GM12878 (cell line): ENCODE measurements around the gene ANKRD11. TPM values are rescaled to one million over a fixed set of nuclear protein-coding genes. Genes with fewer than 3 reads are reported as not detected.

Experiments used
- ATAC-seq: fragments of 200-7000 bp; cut with Tn5 transposase; 3 replicates; pipeline ENCODE4 v1.9.1; 2020; ENCODE audit warnings: mild to moderate bottlenecking, moderate library complexity
- BruUV-seq: library from RNA; stranded (reverse); fragments of 400-500 nt; replicated peaks from 2 replicates; lab custom pipeline; 2021; lab: Mats Ljungman, UMichigan
- CTCF ChIA-PET: fragments of 300-600 bp; sonication (Branson Sonifier 250); formaldehyde crosslinking; extraction: SDS; loops from one replicate; lab custom pipeline; 2021; ENCODE audit warnings: inconsistent platforms; lab: Yijun Ruan, JAX
- POLR2A ChIA-PET: fragments of 350-600 bp; formaldehyde crosslinking; extraction: SDS; loops from one replicate; lab custom pipeline; 2021; ENCODE audit warnings: inconsistent platforms; lab: Charles Lee
- RAD21 ChIA-PET: fragments of 300-600 bp; sonication (Branson Sonifier 250); formaldehyde crosslinking; loops from one replicate; lab custom pipeline; 2023; ENCODE audit warnings: antibody characterized with exemption; ENCODE audit not compliant: unreplicated experiment; lab: Charles Lee
- SMC1A ChIA-PET: fragments of 300-600 bp; sonication (Branson Sonifier 250); formaldehyde crosslinking; loops from one replicate; lab custom pipeline; 2023; ENCODE audit not compliant: unreplicated experiment, uncharacterized antibody; lab: Charles Lee
- DNase-seq: peaks from one replicate; pipeline ENCODE4 v3.0.0-alpha.2; 2011; ENCODE audit warnings: low read depth, low spot score
- FAIRE-seq: peaks from 3 replicates; lab custom pipeline; 2011; peaks lifted over from hg19 to GRCh38; lab: Jason Lieb, UNC
- H2AFZ ChIP-seq: 2 replicates; pipeline ENCODE4 v1.6.0; 2011; ENCODE audit warnings: low read depth, low read length, control low read depth; ENCODE audit not compliant: control insufficient read depth
- H3K27ac ChIP-seq: 2 replicates; pipeline ENCODE4 v1.5.1; 2011; ENCODE audit warnings: control low read depth; ENCODE audit not compliant: control insufficient read depth, insufficient read depth
- H3K27me3 ChIP-seq, 2 experiments: replicated peaks in 1 of 2; 2 replicates each; pipeline versions ENCODE4 v1.6.0 to v1.6.1; 2011; ENCODE audit warnings: low read length in 1 of 2; ENCODE audit not compliant: control insufficient read depth in 2 of 2, insufficient read depth in 2 of 2
- H3K36me3 ChIP-seq, 2 experiments: 2 replicates each; pipeline ENCODE4 v1.5.1; 2011; ENCODE audit warnings: low read length in 1 of 2; ENCODE audit not compliant: control insufficient read depth in 2 of 2, insufficient read depth in 2 of 2
- H3K4me1 ChIP-seq: 2 replicates; pipeline ENCODE4 v1.6.1; 2011; ENCODE audit warnings: mild to moderate bottlenecking, low read length, moderate library complexity, mixed read lengths; ENCODE audit not compliant: control insufficient read depth, insufficient read depth
- H3K4me2 ChIP-seq: 2 replicates; pipeline ENCODE4 v1.6.0; 2011; ENCODE audit warnings: control low read depth; ENCODE audit not compliant: control insufficient read depth, insufficient read depth
- H3K4me3 ChIP-seq: fragments of 200-600 bp; sonication (generic); 2 replicates; pipeline ENCODE4 v1.5.1; 2016
- H3K79me2 ChIP-seq: 2 replicates; pipeline ENCODE4 v1.6.0; 2011; ENCODE audit warnings: low read length; ENCODE audit not compliant: control insufficient read depth, insufficient read depth
- H3K9ac ChIP-seq: 2 replicates; pipeline ENCODE4 v1.8.0; 2011; ENCODE audit warnings: low read length, control low read depth, mixed read lengths; ENCODE audit not compliant: control insufficient read depth, insufficient read depth
- H3K9me3 ChIP-seq: replicated peaks from 3 replicates; pipeline ENCODE4 v1.5.1; 2011; ENCODE audit warnings: mild to moderate bottlenecking, low read length; ENCODE audit not compliant: control insufficient read depth, insufficient read depth
- H4K20me1 ChIP-seq: 2 replicates; pipeline ENCODE4 v1.6.0; 2011; ENCODE audit not compliant: control insufficient read depth, insufficient read depth
- BMI1 ChIP-seq: fragments of 450-650 bp; IDR thresholded peaks from 2 replicates; pipeline ENCODE4 v1.6.1; 2016; ENCODE audit warnings: mild to moderate bottlenecking, moderate library complexity, borderline replicate concordance
- CBX5 ChIP-seq: sonication (generic); IDR thresholded peaks from 2 replicates; pipeline ENCODE4 v1.6.1; 2016; ENCODE audit warnings: low read depth, moderate library complexity, mild to moderate bottlenecking, inconsistent platforms
- CUX1 ChIP-seq: IDR thresholded peaks from 2 replicates; pipeline ENCODE4 v1.6.1; 2012; ENCODE audit warnings: improper control_type of control experiment, low read depth, low read length; ENCODE audit not compliant: insufficient replicate concordance
- HCFC1 ChIP-seq: fragments of 150-350 bp; IDR thresholded peaks from 2 replicates; pipeline ENCODE4 v1.6.1; 2014; ENCODE audit warnings: low read length
- IKZF2 ChIP-seq, 2 experiments: fragments of 450-650 bp; IDR thresholded peaks; 2 replicates each; pipeline ENCODE4 v1.6.1; 2017; ENCODE audit warnings: mild to moderate bottlenecking in 2 of 2, moderate library complexity in 2 of 2
- NFYA ChIP-seq: IDR thresholded peaks from 2 replicates; pipeline ENCODE4 v1.6.1; 2011; ENCODE audit warnings: low read depth, mild to moderate bottlenecking, low read length, improper control_type of control experiment, borderline replicate concordance
- RBBP5 ChIP-seq: fragments of 200-600 bp; sonication (generic); conservative IDR thresholded peaks from 2 replicates; pipeline ENCODE4 v1.6.1; 2016
- ZNF217 ChIP-seq: fragments of 450-650 bp; IDR thresholded peaks from 2 replicates; pipeline ENCODE4 v1.6.1; 2017; ENCODE audit warnings: antibody characterized with exemption, mild to moderate bottlenecking
- ZNF274 ChIP-seq: IDR thresholded peaks from one replicate; pipeline ENCODE4 v1.8.0; 2011; ENCODE audit not compliant: insufficient read length, insufficient read depth
- WGBS: methylation state at CpG from one replicate; pipeline ENCODE4 v1.1.6; 2016; ENCODE audit warnings: low lambda C conversion rate; ENCODE audit not compliant: insufficient replicate concordance, insufficient coverage; ENCODE audit errors: missing lambda C conversion rate; 5-methylcytosine and 5-hydroxymethylcytosine counted together
- in situ Hi-C: fragments of 300-500 bp; cut with MboI; formaldehyde crosslinking; loops from 9 replicates; pipeline ENCODE4 v1.14.3; 2018; ENCODE audit warnings: mixed read lengths
- intact Hi-C: fragments of 100-400 bp; cut with micrococcal nuclease; formaldehyde crosslinking; loops from one replicate; pipeline ENCODE4 v1.14.2; 2022; ENCODE audit not compliant: unreplicated experiment
- polyA plus RNA-seq, 11 experiments: library from polyadenylated mRNA; depleted of rRNA in 4 of 11; unstranded in 6 of 11; stranded (reverse) in 5 of 11; fragments of >200 nt; fragmentation: Nextera tagmentation in 4 of 11; fragmentation: Illumina TruSeq in 1 of 11; extraction: Ambion mirVana in 4 of 11; extraction: Trizol in 1 of 11; gene quantifications; 1 replicate in 1 of 11; 2 replicates in 10 of 11; pipeline versions ENCODE4 v1.2.1 to v1.2.3, GENCODE V29; 2011 to 2016; ENCODE audit warnings: inconsistent platforms in 2 of 11, missing spikeins in 2 of 11, low read depth in 1 of 11
- total RNA-seq, 4 experiments: library from RNA; depleted of rRNA in 3 of 4; stranded (reverse); fragments of >200 nt in 3 of 4; fragmentation: Illumina TruSeq in 1 of 4; extraction: Trizol in 1 of 4; gene quantifications; 2 replicates each; pipeline versions ENCODE4 v1.2.1 to v1.2.3, GENCODE V29; 2013 to 2021
- TF ChIP-seq, protein P1 (sequence below): IDR thresholded peaks from 2 replicates; pipeline ENCODE4 v1.6.1; 2012; ENCODE audit warnings: low read length, inconsistent platforms
- TF ChIP-seq, protein P2 (sequence below): IDR thresholded peaks from 2 replicates; pipeline ENCODE4 v1.6.1; 2012; ENCODE audit warnings: low read depth, low read length, improper control_type of control experiment

The ANKRD11 gene
- total and polyA plus RNA-seq, 10 of the 15 experiments (the other 5 are each of a cell fraction or from before 2014, with no cell fraction given): 5.1 to 103 (median 27.4) TPM

DNA sequence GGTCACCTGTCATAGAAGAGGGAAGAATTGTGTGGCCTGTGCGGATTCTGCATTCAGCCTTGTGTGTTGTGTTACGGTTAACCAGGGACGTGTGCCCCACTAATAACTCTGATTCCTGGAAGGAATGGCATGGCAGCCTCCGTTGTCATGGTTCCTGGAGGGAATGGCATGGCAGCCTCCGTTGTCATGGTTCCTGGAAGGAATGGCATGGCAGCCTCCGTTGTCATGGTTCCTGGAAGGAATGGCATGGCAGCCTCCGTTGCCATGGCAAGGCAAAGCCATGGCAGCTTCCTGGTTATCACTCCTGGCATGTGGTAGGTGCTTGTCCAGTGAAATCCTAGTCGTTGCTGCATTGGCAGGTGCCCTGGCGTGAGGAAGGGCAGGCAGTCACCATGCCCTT, 26.8 kb upstream of the ANKRD11 start:
- no peak for FAIRE-seq
- 90% methylated on average over 9 of the region's 9 CpGs for WGBS
- H3K4me1 ChIP-seq: no peaks in the 10 kb centered on the region
- ChIA-PET SMC1A (interaction anchor here (0.6 kb wide), 1 partner anchor 12 kb away, joined by 3 read pairs; no protein-coding TSS in a partner anchor), RAD21 (no interaction called here), CTCF (interaction anchor here (1.3 kb wide), 1 partner anchor 40 kb away, joined by 3 read pairs; no protein-coding TSS in a partner anchor), POLR2A (interaction anchor here (0.7 kb wide), 1 partner anchor 232 kb away, joined by 3 read pairs; no protein-coding TSS in a partner anchor)
- in situ Hi-C loops (no loop called here), intact Hi-C loops (no loop called here)
- no peak overlapping the region for H3K9ac ChIP-seq
- H3K4me3 ChIP-seq: no peak overlapping the region
- H2AFZ ChIP-seq: no peak overlapping the region
- no peaks in the 10 kb centered on the region for H3K9me3 ChIP-seq
- BruUV-seq: TSS peak; percentile 18
- no peaks in the 10 kb centered on the region; the same call in 1 of the 2 replicates for H3K79me2 ChIP-seq
- H3K36me3 ChIP-seq: peaks cover 4 to 25% of the 10 kb centered on the region in 2 experiments
- H3K27ac ChIP-seq: no peak overlapping the region
- no peaks in the 10 kb centered on the region for H3K27me3 ChIP-seq
- H4K20me1 ChIP-seq: no peaks in the 10 kb centered on the region
- no peak for ATAC-seq
- TF ChIP-seq, protein P1, sequence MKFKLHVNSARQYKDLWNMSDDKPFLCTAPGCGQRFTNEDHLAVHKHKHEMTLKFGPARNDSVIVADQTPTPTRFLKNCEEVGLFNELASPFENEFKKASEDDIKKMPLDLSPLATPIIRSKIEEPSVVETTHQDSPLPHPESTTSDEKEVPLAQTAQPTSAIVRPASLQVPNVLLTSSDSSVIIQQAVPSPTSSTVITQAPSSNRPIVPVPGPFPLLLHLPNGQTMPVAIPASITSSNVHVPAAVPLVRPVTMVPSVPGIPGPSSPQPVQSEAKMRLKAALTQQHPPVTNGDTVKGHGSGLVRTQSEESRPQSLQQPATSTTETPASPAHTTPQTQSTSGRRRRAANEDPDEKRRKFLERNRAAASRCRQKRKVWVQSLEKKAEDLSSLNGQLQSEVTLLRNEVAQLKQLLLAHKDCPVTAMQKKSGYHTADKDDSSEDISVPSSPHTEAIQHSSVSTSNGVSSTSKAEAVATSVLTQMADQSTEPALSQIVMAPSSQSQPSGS: no peak
- TF ChIP-seq CUX1 (no peak), CBX5 (no peak), HCFC1 (no peak), ZNF217 (no peak), IKZF2 (IDR thresholded peaks at IDR 0.05) (no peak), ZNF274 (no peak), RBBP5 (no peak), BMI1 (no peak), NFYA (no peak)
- TF ChIP-seq, protein P2, sequence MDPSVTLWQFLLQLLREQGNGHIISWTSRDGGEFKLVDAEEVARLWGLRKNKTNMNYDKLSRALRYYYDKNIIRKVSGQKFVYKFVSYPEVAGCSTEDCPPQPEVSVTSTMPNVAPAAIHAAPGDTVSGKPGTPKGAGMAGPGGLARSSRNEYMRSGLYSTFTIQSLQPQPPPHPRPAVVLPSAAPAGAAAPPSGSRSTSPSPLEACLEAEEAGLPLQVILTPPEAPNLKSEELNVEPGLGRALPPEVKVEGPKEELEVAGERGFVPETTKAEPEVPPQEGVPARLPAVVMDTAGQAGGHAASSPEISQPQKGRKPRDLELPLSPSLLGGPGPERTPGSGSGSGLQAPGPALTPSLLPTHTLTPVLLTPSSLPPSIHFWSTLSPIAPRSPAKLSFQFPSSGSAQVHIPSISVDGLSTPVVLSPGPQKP: no peak
- H3K4me2 ChIP-seq: no peak overlapping the region
- DNase-seq: no peak
